Mesothelial cell of epicardium (in vitro differentiated cells): ENCODE measurements around the gene ATG4C. TPM values are rescaled to one million over a fixed set of nuclear protein-coding genes. Genes with fewer than 3 reads are reported as not detected.

Source experiments
- DNase-seq, 2 experiments: peaks; one replicate each; pipeline ENCODE4 v3.0.0; 2021; ENCODE audit warnings: low spot score in 2 of 2; ENCODE audit not compliant: unreplicated experiment in 2 of 2
- H3K27ac Mint-ChIP-seq: 2 replicates; pipeline ENCODE4 v1.8.0; 2021; ENCODE audit warnings: mixed read lengths
- H3K27me3 Mint-ChIP-seq: 2 replicates; pipeline ENCODE4 v1.8.0; 2021; ENCODE audit warnings: low read depth, mixed read lengths
- H3K36me3 Mint-ChIP-seq: 2 replicates; pipeline ENCODE4 v1.8.0; 2021; ENCODE audit warnings: mixed read lengths
- H3K4me1 Mint-ChIP-seq: 2 replicates; pipeline ENCODE4 v1.8.0; 2021; ENCODE audit warnings: mixed read lengths
- H3K4me3 Mint-ChIP-seq: 2 replicates; pipeline ENCODE4 v1.8.0; 2021; ENCODE audit warnings: mild to moderate bottlenecking, moderate library complexity, mixed read lengths
- H3K9me3 Mint-ChIP-seq: 2 replicates; pipeline ENCODE4 v1.8.0; 2021; ENCODE audit warnings: mixed read lengths
- total RNA-seq: library from RNA; stranded (reverse); gene quantifications from 3 replicates; pipeline ENCODE4 v1.2.1, GENCODE V29; 2021
- TF ChIP-seq, protein P1 (sequence below): fragments of 200-600 bp; sonication (generic); IDR thresholded peaks from one replicate; pipeline ENCODE4 v1.5.0; 2021; ENCODE audit warnings: antibody characterized with exemption; ENCODE audit not compliant: unreplicated experiment

Gene ATG4C
- total RNA-seq, 1 donor from 2014 or later = 11.4 TPM

- H3K4me1 Mint-ChIP-seq = peaks cover 21% of the 10 kb centered on the region
- H3K9me3 Mint-ChIP-seq = no peaks in the 10 kb centered on the region
- H3K27ac Mint-ChIP-seq = no peak overlapping the region
- no peaks in the 10 kb centered on the region for H3K36me3 Mint-ChIP-seq
- H3K4me3 Mint-ChIP-seq = no peak overlapping the region
- TF ChIP-seq, protein P1, sequence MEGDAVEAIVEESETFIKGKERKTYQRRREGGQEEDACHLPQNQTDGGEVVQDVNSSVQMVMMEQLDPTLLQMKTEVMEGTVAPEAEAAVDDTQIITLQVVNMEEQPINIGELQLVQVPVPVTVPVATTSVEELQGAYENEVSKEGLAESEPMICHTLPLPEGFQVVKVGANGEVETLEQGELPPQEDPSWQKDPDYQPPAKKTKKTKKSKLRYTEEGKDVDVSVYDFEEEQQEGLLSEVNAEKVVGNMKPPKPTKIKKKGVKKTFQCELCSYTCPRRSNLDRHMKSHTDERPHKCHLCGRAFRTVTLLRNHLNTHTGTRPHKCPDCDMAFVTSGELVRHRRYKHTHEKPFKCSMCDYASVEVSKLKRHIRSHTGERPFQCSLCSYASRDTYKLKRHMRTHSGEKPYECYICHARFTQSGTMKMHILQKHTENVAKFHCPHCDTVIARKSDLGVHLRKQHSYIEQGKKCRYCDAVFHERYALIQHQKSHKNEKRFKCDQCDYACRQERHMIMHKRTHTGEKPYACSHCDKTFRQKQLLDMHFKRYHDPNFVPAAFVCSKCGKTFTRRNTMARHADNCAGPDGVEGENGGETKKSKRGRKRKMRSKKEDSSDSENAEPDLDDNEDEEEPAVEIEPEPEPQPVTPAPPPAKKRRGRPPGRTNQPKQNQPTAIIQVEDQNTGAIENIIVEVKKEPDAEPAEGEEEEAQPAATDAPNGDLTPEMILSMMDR = no peak
- H3K27me3 Mint-ChIP-seq = peaks cover 30% of the 10 kb centered on the region
- DNase-seq = no peak
These were observed 104.0 kb downstream of the ATG4C start for GRCh38 chr1:62887799-62888507.

- H3K36me3 Mint-ChIP-seq = no peaks in the 10 kb centered on the region
- H3K4me1 Mint-ChIP-seq = peaks cover 15% of the 10 kb centered on the region
- H3K4me3 Mint-ChIP-seq = no peak overlapping the region
- TF ChIP-seq, protein P1 = no peak
- no peak for DNase-seq
- no peak overlapping the region for H3K27ac Mint-ChIP-seq
- peaks cover 20% of the 10 kb centered on the region for H3K27me3 Mint-ChIP-seq
- no peaks in the 10 kb centered on the region for H3K9me3 Mint-ChIP-seq
These were observed 108.1 kb downstream of the ATG4C start for GRCh38 chr1:62891956-62892562.

GRCh38 chr1:62897788-62898187, 113.9 kb downstream of the ATG4C start:
- H3K9me3 Mint-ChIP-seq = no peaks in the 10 kb centered on the region
- H3K4me3 Mint-ChIP-seq = no peak overlapping the region
- peaks cover 7% of the 10 kb centered on the region for H3K4me1 Mint-ChIP-seq
- TF ChIP-seq, protein P1 = no peak
- no peak for DNase-seq
- H3K27me3 Mint-ChIP-seq = peaks cover 14% of the 10 kb centered on the region
- no peaks in the 10 kb centered on the region for H3K36me3 Mint-ChIP-seq
- no peak overlapping the region for H3K27ac Mint-ChIP-seq

DNA sequence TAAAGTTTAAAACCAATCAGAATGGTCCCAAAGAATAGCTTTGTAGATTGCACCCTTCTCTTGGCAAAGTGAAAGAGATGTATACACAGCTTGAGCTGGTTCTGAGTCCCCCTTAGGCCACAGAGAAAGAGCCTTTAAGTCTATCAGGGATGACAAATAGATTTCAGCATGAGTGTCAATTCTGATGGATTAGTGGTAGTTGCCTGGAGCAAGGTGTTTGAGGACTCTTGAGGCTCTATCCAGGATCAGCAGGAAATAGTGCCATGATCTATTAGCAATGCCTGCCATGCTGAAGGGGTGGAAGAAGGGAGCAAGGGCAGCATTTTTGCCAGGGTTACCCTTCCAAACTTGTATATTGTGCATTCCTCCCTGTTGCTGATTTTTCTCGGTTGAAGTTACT, 116.6 kb downstream of the ATG4C start:
- no peaks in the 10 kb centered on the region for H3K36me3 Mint-ChIP-seq
- no peak overlapping the region for H3K27ac Mint-ChIP-seq
- peaks cover 3% of the 10 kb centered on the region for H3K4me1 Mint-ChIP-seq
- H3K9me3 Mint-ChIP-seq = no peaks in the 10 kb centered on the region
- TF ChIP-seq, protein P1 = no peak
- no peak overlapping the region for H3K4me3 Mint-ChIP-seq
- no peak for DNase-seq
- peaks cover 7% of the 10 kb centered on the region for H3K27me3 Mint-ChIP-seq

GRCh38 chr1:62901650-62902049, 117.7 kb downstream of the ATG4C start:
- peaks cover 3% of the 10 kb centered on the region for H3K4me1 Mint-ChIP-seq
- peaks cover 8% of the 10 kb centered on the region for H3K27me3 Mint-ChIP-seq
- no peak overlapping the region for H3K27ac Mint-ChIP-seq
- no peaks in the 10 kb centered on the region for H3K9me3 Mint-ChIP-seq
- no peak for DNase-seq
- H3K4me3 Mint-ChIP-seq = no peak overlapping the region
- no peaks in the 10 kb centered on the region for H3K36me3 Mint-ChIP-seq
- TF ChIP-seq, protein P1 = no peak
